Natural killer cell (primary cell): ENCODE results near the gene HDAC1. TPM values are rescaled to one million over a fixed set of nuclear protein-coding genes. Genes with fewer than 3 reads are reported as not detected.
"Not testable (repeated sequence)": the region's sequence is repeated elsewhere in the genome, so short reads cannot be mapped to it uniquely, and the experiment has no call there.

Experiments
- ATAC-seq, 3 donors: fragments of 150-1000 bp in 2 of 3; fragments of 200-7000 bp in 1 of 3; cut with Tn5 transposase; 1 replicate in 1 of 3; 2 replicates in 2 of 3; pipeline ENCODE4 v1.10.0; 2021; ENCODE audit warnings: mild to moderate bottlenecking in 2 of 3, moderate library complexity in 2 of 3
- DNase-seq, 2 donors: peaks; one replicate each; pipeline versions ENCODE4 v3.0.0 to v3.0.0-alpha.2; 2013 to 2021; ENCODE audit warnings: mixed read lengths in 1 of 2
- H3K27ac ChIP-seq: one replicate; pipeline ENCODE4 v1.5.1; 2013; ENCODE audit warnings: mild to moderate bottlenecking, low read length
- H3K27me3 ChIP-seq: one replicate; pipeline ENCODE4 v1.6.1; 2013; ENCODE audit warnings: low read length; ENCODE audit not compliant: control insufficient read depth, insufficient read depth
- H3K36me3 ChIP-seq: one replicate; pipeline ENCODE4 v1.6.1; 2013; ENCODE audit warnings: low read length; ENCODE audit not compliant: control insufficient read depth, insufficient read depth
- H3K4me1 ChIP-seq: one replicate; pipeline ENCODE4 v1.6.1; 2013; ENCODE audit warnings: low read length; ENCODE audit not compliant: control insufficient read depth, insufficient read depth
- H3K4me3 ChIP-seq: one replicate; pipeline ENCODE4 v1.5.1; 2013; ENCODE audit warnings: low read length
- H3K9me3 ChIP-seq: one replicate; pipeline ENCODE4 v1.6.1; 2013; ENCODE audit warnings: low read length; ENCODE audit not compliant: control insufficient read depth, insufficient read depth
- H3K27ac Mint-ChIP-seq, 2 donors: one replicate each; pipeline ENCODE4 v1.8.0; 2022; ENCODE audit warnings: mild to moderate bottlenecking in 2 of 2, mixed read lengths in 2 of 2, moderate library complexity in 1 of 2
- H3K27me3 Mint-ChIP-seq, 2 donors: one replicate each; pipeline ENCODE4 v1.8.0; 2022; ENCODE audit warnings: low read depth in 2 of 2, mixed read lengths in 2 of 2
- H3K36me3 Mint-ChIP-seq: one replicate; pipeline ENCODE4 v1.8.0; 2022; ENCODE audit warnings: mixed read lengths
- H3K4me1 Mint-ChIP-seq, 2 donors: one replicate each; pipeline ENCODE4 v1.8.0; 2022; ENCODE audit warnings: mixed read lengths in 2 of 2
- H3K4me3 Mint-ChIP-seq: one replicate; pipeline ENCODE4 v1.8.0; 2022; ENCODE audit warnings: mild to moderate bottlenecking, moderate library complexity, mixed read lengths
- H3K9me3 Mint-ChIP-seq, 2 donors: one replicate each; pipeline ENCODE4 v1.8.0; 2022; ENCODE audit warnings: mixed read lengths in 2 of 2
- CTCF ChIP-seq: fragments of 200-600 bp; IDR thresholded peaks from one replicate; pipeline ENCODE4 v1.8.0; 2022; ENCODE audit warnings: antibody characterized with exemption
- WGBS: methylation state at CpG from one replicate; pipeline ENCODE4 v1.1.7; 2013; ENCODE audit warnings: missing lambda C conversion rate; ENCODE audit not compliant: insufficient coverage; 5-methylcytosine and 5-hydroxymethylcytosine counted together
- intact Hi-C: fragments of 100-400 bp; cut with micrococcal nuclease; formaldehyde crosslinking; loops from one replicate; pipeline ENCODE4 v1.14.2; 2022
- total RNA-seq, 4 donors: library from RNA; stranded (reverse); fragments of 120-200 nt in 1 of 4; gene quantifications; one replicate each; pipeline versions ENCODE4 v1.2.3 to v1.2.4, GENCODE V29; 2013 to 2022

HDAC1 gene
- total RNA-seq, 3 donors from 2014 or later (not counting 1 experiment from before 2014, with no cell fraction given) = 110 to 133 (median 125) TPM

- Histone ChIP-seq H3K9me3 (no peaks in the 10 kb centered on the region), H3K36me3 (no peaks in the 10 kb centered on the region), H3K4me3 (no peak overlapping the region), H3K4me1 (peaks cover 34% of the 10 kb centered on the region), H3K27ac (no peak overlapping the region), H3K27me3 (no peaks in the 10 kb centered on the region)
- peaks cover 28 to 43% of the 10 kb centered on the region in 2 donors for H3K4me1 Mint-ChIP-seq
- ATAC-seq (no peak), DNase-seq (no peak)
- WGBS = 71% methylated on average over 2 of the region's 2 CpGs
- H3K9me3 Mint-ChIP-seq = no peaks in the 10 kb centered on the region
- H3K27ac Mint-ChIP-seq = peak overlapping the region; percentile 34 to 72
- intact Hi-C loops = loop anchor here (5.0 kb wide), 1 partner anchor 39 kb away; the partner anchor contains the start of gene BSDC1
- peak overlapping the region; percentile 62 for H3K4me3 Mint-ChIP-seq
- H3K36me3 Mint-ChIP-seq = no peaks in the 10 kb centered on the region
- H3K27me3 Mint-ChIP-seq = no peaks in the 10 kb centered on the region
- no peak for TF ChIP-seq CTCF
Measured at GRCh38 chr1:32353431-32353830, 61.5 kb downstream of the HDAC1 start.

- intact Hi-C loops = loop anchor here (5.0 kb wide), 1 partner anchor 38 kb away; the partner anchor contains the start of gene BSDC1
- Mint-ChIP-seq H3K27me3 (no peaks in the 10 kb centered on the region), H3K9me3 (no peaks in the 10 kb centered on the region), H3K27ac (peak overlapping the region in 1 of 2 donors; percentile 72), H3K4me3 (peak overlapping the region; percentile 62), H3K36me3 (no peaks in the 10 kb centered on the region), H3K4me1 (peaks cover 26 to 37% of the 10 kb centered on the region in 2 donors)
- ATAC-seq = no peak
- Histone ChIP-seq H3K4me3 (no peak overlapping the region), H3K27ac (no peak overlapping the region), H3K4me1 (peaks cover 28% of the 10 kb centered on the region), H3K27me3 (no peaks in the 10 kb centered on the region), H3K36me3 (no peaks in the 10 kb centered on the region), H3K9me3 (no peaks in the 10 kb centered on the region)
- TF ChIP-seq CTCF = no peak
- no peak for DNase-seq
- 64% methylated on average over 2 of the region's 2 CpGs for WGBS
Measured at GRCh38 chr1:32353886-32354570, 62.1 kb downstream of the HDAC1 start.

GRCh38 chr1:32355778-32356177 is 63.9 kb downstream of the HDAC1 start:
- H3K4me1 Mint-ChIP-seq = peaks cover 30 to 41% of the 10 kb centered on the region in 2 donors
- H3K4me3 ChIP-seq, DNase-seq, H3K27ac Mint-ChIP-seq, H3K9me3 Mint-ChIP-seq, H3K36me3 ChIP-seq, H3K36me3 Mint-ChIP-seq, H3K27me3 Mint-ChIP-seq, H3K27me3 ChIP-seq, ATAC-seq, H3K4me3 Mint-ChIP-seq, H3K9me3 ChIP-seq, intact Hi-C loops, H3K27ac ChIP-seq: not testable (repeated sequence)
- H3K4me1 ChIP-seq = peaks cover 28% of the 10 kb centered on the region
- WGBS = 93% methylated on average over 6 of the region's 6 CpGs

- Mint-ChIP-seq H3K4me1 (peaks cover 30 to 42% of the 10 kb centered on the region in 2 donors), H3K27ac (no peak overlapping the region), H3K36me3 (no peaks in the 10 kb centered on the region), H3K27me3 (peaks cover 5 to 6% of the 10 kb centered on the region in 2 donors), H3K9me3 (no peaks in the 10 kb centered on the region), H3K4me3 (no peak overlapping the region)
- no peak overlapping the region for H3K4me3 ChIP-seq
- no peak for ATAC-seq
- intact Hi-C loops = no loop called here
- 96% methylated on average over 1 of the region's 1 CpG for WGBS
- no peak for TF ChIP-seq CTCF
- no peaks in the 10 kb centered on the region for H3K27me3 ChIP-seq
- H3K27ac ChIP-seq = no peak overlapping the region
- H3K4me1 ChIP-seq = peaks cover 24% of the 10 kb centered on the region
- no peaks in the 10 kb centered on the region for H3K36me3 ChIP-seq
- no peaks in the 10 kb centered on the region for H3K9me3 ChIP-seq
- no peak for DNase-seq
Measured at GRCh38 chr1:32356478-32356877, 64.6 kb downstream of the HDAC1 start.
